ENCODE measurements around the gene CATSPERZ. TPM values are rescaled to one million over a fixed set of nuclear protein-coding genes. Genes with fewer than 3 reads are reported as not detected.
"Not testable (repeated sequence)": the region's sequence is repeated elsewhere in the genome, so short reads cannot be mapped to it uniquely, and the experiment has no call there.

CATSPERZ gene
- total RNA-seq, 1 donor from 2014 or later: not detected

DNA sequence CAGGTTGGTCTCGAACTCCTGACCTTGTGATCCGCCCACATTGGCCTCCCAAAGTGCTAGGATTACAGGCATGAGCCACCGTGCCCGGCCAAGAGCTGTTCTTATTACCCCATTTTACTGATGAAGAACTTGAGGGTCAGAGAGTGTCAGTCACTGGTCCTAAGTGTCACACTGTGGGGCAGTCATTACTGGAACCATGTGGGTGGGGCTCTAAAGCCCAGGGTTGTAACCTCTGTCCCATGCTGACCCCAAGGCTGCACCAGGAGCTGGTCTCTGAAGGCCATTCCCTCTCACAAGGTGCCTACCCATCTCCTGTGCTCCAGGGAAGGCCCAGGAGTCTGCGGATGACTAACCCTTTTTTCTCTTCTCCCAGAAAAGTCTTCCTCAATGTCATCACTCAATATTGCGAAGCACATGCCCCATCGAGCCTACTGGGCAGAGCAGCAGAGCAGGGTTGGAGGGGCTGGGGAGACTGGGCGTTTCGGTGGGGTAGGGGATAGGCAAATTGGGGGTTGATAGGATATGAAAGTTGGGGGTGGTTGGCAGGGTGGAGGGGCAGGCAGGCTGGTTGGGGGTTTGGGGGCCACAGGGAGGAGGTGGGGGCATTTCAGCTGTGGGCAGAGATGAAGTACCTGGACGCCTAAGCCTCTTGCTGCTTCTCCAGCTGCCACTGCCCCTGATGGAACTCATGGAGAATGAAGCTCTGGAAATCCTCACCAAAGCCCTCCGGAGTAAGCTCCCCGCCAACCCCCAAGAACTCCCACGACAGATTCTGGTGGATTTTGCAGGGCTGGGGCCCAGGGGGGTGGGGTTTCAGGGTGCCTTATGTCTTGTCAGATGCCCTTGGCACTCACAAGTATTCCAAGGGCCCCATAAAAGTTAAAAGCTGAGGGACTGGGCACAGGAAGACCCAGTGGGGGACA, 3.2 kb downstream of the CATSPERZ start:
- DNase-seq (ENCODE audit: low read depth in 2 of 2): no peak

DNA sequence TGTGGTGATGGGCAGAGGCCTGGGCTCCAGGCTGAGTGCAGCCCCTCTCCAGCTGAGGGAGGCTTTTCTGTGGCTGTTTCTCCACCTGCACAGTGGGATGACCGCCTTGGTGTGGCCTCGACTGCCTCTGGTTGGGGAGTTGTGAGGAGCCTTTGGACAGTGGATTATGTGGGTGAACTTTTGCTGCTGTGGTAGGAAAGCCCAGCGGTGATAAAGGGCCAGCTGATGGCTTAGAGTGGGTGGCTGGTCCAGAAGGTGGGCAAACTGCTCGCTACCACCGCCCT, 3.8 kb downstream of the CATSPERZ start:
- no peak for DNase-seq (ENCODE audit: low read depth in 2 of 2)

GRCh38 chr11:64304316-64305072, 4.3 kb downstream of the CATSPERZ start:
- DNase-seq (ENCODE audit: low read depth in 2 of 2): peak; percentile 88 to 90

GRCh38 chr11:64305075-64305690, 5.0 kb downstream of the CATSPERZ start, which contains the start of gene ESRRA:
ESRRA (plus strand) TSS chr11:64305524; CDS start chr11:64307180, 1,656 bp downstream.
- peak; percentile 98 to 99 for DNase-seq (ENCODE audit: low read depth in 2 of 2)

DNA sequence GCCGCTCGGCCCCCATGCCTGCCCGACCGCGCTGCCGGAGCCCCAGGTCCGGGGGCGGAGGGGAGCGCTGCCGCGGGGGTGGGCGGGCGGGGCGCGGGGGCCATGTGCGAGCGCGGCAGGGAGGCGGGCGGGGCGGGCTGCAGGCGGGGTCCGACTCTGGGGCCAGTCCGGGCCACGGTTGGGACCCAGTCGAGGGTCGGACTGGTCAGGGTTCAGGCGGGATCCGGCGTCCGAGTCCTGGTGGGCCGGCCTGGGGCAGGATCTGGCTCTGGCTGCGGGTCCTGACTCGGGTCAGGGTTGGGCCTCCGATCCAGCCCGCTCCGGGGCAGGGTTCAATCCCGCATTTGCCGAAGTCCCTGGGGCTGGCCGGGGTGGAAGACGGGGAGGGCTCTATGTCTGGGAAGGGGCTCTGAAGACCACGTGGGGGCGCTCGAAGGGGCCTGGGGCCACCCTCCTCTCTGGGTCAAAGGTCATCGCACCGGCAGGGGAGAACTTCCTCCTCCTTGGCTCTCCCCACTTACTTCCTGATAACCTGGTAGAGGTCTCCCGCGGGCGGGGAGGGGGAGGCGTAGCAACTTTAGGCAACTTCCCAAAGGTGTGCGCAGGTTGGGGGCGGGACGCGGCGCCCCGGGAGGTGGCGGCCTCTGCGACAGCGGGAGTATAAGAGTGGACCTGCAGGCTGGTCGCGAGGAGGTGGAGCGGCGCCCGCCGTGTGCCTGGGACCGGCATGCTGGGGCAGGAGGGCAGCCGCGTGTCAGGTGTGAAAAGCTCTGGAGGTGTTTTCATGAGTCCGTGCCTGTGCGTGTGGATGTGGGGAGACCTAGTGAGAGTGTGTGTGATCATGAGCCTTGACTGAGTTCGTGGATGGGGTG, 5.8 kb downstream of the CATSPERZ start:
- peak; percentile 33 to 41 for DNase-seq (ENCODE audit: low read depth in 2 of 2)

DNA sequence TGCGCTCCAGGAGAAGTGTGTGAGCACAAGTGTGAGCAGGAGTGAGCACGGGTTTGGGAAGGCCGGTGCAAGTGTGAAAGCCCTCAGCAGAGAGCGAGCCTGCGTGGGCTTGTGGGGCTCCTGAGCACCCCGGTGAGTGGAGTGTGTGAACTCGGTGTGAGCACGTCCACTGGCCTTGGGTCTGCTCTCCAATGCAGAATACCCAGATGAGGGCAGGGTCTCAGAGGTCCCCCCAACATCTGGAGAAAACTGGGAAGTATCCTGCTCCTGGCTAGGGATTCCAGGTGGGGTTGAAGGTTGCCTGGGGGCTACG, 6.4 kb downstream of the CATSPERZ start:
- DNase-seq (ENCODE audit: low read depth in 2 of 2): no peak

DNA sequence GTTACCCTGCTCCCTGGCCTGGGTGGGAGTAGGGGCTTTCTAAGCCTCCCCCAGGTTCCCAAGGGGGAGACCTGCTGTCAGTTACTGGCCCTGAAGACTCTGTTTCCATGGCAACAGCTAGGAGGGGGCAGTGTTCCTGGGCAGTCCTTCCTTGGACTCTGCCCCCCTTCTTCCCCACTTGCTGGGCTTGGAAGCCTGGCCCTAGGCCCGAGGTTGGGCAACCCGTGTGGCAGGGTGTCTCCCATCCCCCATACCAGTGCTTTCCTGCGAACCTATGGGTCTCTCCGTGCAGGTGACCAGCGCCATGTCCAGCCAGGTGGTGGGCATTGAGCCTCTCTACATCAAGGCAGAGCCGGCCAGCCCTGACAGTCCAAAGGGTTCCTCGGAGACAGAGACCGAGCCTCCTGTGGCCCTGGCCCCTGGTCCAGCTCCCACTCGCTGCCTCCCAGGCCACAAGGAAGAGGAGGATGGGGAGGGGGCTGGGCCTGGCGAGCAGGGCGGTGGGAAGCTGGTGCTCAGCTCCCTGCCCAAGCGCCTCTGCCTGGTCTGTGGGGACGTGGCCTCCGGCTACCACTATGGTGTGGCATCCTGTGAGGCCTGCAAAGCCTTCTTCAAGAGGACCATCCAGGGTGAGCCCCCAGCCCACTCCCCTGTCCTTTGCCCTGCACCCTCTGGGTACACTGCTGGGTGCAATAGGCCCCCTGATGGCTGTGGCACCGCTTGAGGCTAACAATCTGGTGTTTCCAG, 6.9 kb downstream of the CATSPERZ start:
- no peak for DNase-seq (ENCODE audit: low read depth in 2 of 2)

- DNase-seq (ENCODE audit: low read depth in 2 of 2): not testable (repeated sequence)
These were observed 7.6 kb downstream of the CATSPERZ start for GRCh38 chr11:64307795-64308194.

DNA sequence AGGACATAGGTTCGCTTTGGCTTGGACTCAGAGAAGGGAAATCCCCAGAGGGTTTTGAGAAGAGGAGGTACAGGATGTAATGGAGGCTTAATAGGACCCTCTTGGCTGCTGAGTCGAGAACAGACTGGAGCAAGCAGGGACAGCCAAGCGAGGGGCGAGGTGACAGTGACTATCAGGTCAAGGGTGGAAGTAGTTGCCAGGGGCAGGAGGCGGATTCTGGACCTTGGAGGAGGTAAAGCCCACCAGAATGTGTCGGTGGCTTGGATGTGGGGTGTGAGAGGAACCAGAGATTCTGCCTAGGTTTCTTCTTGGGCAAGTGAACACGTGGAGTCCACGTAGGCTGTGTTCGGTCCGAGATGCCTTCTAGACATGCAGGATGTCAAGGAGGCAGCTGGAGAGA, 12.8 kb downstream of the CATSPERZ start:
- DNase-seq (ENCODE audit: low read depth in 2 of 2): no peak

GRCh38 chr11:64313491-64314145, 13.5 kb downstream of the CATSPERZ start:
- no peak for DNase-seq (ENCODE audit: low read depth in 2 of 2)

DNA sequence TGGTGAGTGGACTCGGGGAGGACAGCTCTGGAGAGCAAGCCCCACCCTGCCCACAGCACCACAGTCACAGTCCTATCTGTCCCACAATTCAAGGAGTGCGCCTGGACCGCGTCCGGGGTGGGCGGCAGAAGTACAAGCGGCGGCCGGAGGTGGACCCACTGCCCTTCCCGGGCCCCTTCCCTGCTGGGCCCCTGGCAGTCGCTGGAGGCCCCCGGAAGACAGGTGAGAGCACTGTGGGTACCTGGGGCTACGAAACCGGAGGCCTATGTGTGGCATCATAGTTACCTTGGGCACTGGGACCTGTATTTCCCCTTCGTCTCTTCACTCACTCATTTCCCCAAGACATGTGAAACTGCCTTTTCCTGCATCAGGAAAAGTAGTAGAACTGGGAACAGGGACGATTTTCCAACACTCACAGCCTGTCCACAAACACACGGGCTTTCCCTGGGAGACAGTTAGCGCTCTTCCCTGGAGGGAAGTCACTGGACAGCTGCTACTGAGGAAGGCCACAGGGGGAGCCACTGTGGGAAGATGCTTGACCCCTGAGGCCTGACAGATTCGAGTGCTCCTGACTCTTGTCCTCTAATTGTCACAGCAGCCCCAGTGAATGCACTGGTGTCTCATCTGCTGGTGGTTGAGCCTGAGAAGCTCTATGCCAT, 14.1 kb downstream of the CATSPERZ start:
- DNase-seq (ENCODE audit: low read depth in 2 of 2): no peak

GRCh38 chr11:64314805-64315561, 14.8 kb downstream of the CATSPERZ start:
- DNase-seq (ENCODE audit: low read depth in 2 of 2): no peak

DNA sequence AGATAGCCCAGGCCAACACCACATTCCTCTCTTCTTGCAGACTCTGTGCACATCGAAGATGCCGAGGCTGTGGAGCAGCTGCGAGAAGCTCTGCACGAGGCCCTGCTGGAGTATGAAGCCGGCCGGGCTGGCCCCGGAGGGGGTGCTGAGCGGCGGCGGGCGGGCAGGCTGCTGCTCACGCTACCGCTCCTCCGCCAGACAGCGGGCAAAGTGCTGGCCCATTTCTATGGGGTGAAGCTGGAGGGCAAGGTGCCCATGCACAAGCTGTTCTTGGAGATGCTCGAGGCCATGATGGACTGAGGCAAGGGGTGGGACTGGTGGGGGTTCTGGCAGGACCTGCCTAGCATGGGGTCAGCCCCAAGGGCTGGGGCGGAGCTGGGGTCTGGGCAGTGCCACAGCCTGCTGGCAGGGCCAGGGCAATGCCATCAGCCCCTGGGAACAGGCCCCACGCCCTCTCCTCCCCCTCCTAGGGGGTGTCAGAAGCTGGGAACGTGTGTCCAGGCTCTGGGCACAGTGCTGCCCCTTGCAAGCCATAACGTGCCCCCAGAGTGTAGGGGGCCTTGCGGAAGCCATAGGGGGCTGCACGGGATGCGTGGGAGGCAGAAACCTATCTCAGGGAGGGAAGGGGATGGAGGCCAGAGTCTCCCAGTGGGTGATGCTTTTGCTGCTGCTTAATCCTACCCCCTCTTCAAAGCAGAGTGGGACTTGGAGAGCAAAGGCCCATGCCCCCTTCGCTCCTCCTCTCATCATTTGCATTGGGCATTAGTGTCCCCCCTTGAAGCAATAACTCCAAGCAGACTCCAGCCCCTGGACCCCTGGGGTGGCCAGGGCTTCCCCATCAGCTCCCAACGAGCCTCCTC, 15.7 kb downstream of the CATSPERZ start:
- DNase-seq (ENCODE audit: low read depth in 2 of 2): not testable (repeated sequence)

- peak; percentile 27 to 69 for DNase-seq (ENCODE audit: low read depth in 2 of 2)
These were observed 16.6 kb downstream of the CATSPERZ start for GRCh38 chr11:64316672-64317324.

DNA sequence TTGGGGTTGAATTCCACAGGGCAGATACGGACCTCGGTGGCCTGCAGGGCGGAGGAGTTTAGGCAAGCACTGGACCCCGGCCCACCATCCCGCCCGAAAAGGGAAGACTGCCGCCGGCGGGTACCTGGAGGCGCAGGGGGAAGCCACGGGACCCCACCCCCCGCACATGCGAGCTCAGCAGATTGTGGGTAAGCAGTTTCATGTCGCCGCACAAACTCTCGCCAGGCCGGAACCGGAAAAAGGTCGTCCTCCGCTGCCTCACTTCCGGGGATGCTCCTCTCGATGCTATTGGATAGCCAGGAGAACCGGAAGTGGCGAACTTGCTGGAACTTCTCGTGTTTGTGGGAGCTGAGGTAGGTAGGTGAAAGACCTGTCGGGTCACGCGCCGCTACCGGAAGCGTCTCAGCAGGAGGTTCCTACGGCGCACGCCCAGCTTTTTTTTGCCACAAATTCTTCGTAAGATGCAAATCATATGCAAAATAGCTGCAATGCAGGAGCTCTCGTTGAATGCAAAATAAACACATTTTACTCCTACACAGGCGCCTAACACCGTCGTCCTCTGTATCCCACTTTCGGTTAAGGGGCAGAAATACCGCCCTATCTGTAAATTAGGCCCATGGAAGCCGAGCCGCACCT, 17.3 kb downstream of the CATSPERZ start, which contains the start of gene TRMT112:
TSS of gene TRMT112 (minus strand) at position 235 of the 636 bp plus-strand sequence. CDS start at position 202, 33 bp downstream.
- DNase-seq (ENCODE audit: low read depth in 2 of 2): peak; percentile 94 to 97

DNA sequence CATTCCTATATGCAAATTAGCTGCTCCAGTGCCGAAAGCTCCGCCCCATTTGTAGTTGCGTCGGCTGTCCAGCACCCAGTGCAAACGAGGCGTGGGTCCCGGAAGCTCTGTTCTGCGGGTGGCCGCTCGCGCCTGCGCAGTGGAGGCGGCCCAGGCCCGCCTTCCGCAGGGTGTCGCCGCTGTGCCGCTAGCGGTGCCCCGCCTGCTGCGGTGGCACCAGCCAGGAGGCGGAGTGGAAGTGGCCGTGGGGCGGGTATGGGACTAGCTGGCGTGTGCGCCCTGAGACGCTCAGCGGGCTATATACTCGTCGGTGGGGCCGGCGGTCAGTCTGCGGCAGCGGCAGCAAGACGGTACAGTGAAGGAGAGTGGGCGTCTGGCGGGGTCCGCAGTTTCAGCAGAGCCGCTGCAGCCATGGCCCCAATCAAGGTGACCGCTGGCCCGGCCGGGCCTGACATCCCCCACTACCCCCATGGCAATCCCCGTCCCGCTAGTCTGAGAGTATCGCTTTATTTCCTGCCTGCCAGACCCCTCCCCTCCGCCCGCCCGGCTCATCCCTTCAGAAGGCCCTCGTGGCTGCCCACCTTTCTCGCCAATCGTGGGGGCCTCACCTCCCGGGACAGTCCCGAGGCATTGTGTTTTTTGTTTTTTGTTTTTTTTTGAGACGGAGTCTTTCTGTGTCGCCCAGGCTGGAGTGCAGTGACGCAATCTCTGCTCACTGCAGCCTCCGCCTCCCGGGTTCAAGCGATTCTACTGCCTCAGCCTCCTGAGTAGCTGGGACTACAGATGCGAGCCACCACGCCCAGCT, 18.0 kb downstream of the CATSPERZ start, which contains the start of gene PRDX5:
TSS of gene PRDX5 (plus strand) at position 161 of the 805 bp plus-strand sequence. CDS start at position 256, 95 bp downstream.
- DNase-seq (ENCODE audit: low read depth in 2 of 2): peak; percentile 96 to 97
